Testis (tissue), 2 donors: ENCODE data around the gene RAD1.

Experiments
- POLR2A ChIP-seq: fragments of 450-650 bp; IDR thresholded peaks from one replicate; pipeline ENCODE4 v1.6.1; 2017; ENCODE audit warnings: antibody characterized with exemption, mild to moderate bottlenecking, moderate library complexity
- TF ChIP-seq, protein P1 (sequence below), 3 experiments: fragments of 450-650 bp in 2 of 3; fragments of 200-600 bp in 1 of 3; sonication (generic) in 1 of 3; IDR thresholded peaks; one replicate each; pipeline ENCODE4 v1.5.1; 2016 to 2019; ENCODE audit warnings: antibody characterized with exemption in 3 of 3, mild to moderate bottlenecking in 2 of 3, moderate library complexity in 1 of 3

DNA sequence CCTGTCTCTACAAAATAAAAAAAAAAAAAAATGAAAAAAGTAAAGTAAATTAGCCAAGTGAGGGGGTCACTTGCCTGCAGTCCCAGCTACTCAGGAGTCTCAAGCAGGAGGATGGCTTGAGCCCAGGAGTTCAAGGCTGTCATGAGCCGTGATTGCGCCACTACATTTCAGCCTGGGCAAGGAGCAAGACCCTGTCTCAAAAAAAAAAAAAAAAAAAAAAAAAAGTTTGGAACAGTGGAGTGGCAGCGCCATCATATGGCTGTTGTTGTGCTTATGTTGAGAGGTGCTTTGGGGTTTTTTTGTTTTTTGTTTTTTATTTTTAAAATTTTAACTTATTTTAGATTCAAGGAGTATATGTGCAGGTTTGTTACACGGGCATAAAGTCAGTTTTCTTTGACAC is 3.8 kb upstream of the RAD1 start:
- TF ChIP-seq, protein P1, sequence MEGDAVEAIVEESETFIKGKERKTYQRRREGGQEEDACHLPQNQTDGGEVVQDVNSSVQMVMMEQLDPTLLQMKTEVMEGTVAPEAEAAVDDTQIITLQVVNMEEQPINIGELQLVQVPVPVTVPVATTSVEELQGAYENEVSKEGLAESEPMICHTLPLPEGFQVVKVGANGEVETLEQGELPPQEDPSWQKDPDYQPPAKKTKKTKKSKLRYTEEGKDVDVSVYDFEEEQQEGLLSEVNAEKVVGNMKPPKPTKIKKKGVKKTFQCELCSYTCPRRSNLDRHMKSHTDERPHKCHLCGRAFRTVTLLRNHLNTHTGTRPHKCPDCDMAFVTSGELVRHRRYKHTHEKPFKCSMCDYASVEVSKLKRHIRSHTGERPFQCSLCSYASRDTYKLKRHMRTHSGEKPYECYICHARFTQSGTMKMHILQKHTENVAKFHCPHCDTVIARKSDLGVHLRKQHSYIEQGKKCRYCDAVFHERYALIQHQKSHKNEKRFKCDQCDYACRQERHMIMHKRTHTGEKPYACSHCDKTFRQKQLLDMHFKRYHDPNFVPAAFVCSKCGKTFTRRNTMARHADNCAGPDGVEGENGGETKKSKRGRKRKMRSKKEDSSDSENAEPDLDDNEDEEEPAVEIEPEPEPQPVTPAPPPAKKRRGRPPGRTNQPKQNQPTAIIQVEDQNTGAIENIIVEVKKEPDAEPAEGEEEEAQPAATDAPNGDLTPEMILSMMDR (IDR thresholded peaks at IDR 0.05), result no peak
- no peak for TF ChIP-seq POLR2A
